Left cardiac atrium (tissue), 4 donors: Measurements from ENCODE around the gene CCT8L2. TPM values are rescaled to one million over a fixed set of nuclear protein-coding genes. Genes with fewer than 3 reads are reported as not detected.
"Not testable (repeated sequence)": the region's sequence is repeated elsewhere in the genome, so short reads cannot be mapped to it uniquely, and the experiment has no call there.

Experiments used
- ATAC-seq, 2 donors: fragments of 200-7000 bp; cut with Tn5 transposase; one replicate each; pipeline ENCODE4 v1.9.1; 2020; ENCODE audit warnings: mild to moderate bottlenecking in 2 of 2, moderate library complexity in 2 of 2
- DNase-seq: peaks from one replicate; pipeline ENCODE4 v3.0.0-alpha.2; 2020
- intact Hi-C, 2 donors: fragments of 100-400 bp; cut with DNase I; formaldehyde crosslinking; loops; one replicate each; pipeline versions ENCODE4 v1.14.1 to v1.15.1; 2022 to 2023
- total RNA-seq, 2 donors: library from RNA; stranded (reverse); fragmentation: NEBNext Ultra II Directional; extraction: Animal tissue kit (Norgen Biotek cat#: 25700); gene quantifications; one replicate each; pipeline ENCODE4 v1.2.1, GENCODE V29; 2021
- donor health status: DM: no; HTN: yes; CAD: no.
- donor health status: DM: no; HTN: yes; CAD: no; lungs with severe emphysema.
- donor health status: DM: yes; HTN: yes; CAD: no.
- donor health status: Dilated cardiomyopathy.

CCT8L2 gene
- total RNA-seq, 2 donors from 2014 or later: not detected

DNA sequence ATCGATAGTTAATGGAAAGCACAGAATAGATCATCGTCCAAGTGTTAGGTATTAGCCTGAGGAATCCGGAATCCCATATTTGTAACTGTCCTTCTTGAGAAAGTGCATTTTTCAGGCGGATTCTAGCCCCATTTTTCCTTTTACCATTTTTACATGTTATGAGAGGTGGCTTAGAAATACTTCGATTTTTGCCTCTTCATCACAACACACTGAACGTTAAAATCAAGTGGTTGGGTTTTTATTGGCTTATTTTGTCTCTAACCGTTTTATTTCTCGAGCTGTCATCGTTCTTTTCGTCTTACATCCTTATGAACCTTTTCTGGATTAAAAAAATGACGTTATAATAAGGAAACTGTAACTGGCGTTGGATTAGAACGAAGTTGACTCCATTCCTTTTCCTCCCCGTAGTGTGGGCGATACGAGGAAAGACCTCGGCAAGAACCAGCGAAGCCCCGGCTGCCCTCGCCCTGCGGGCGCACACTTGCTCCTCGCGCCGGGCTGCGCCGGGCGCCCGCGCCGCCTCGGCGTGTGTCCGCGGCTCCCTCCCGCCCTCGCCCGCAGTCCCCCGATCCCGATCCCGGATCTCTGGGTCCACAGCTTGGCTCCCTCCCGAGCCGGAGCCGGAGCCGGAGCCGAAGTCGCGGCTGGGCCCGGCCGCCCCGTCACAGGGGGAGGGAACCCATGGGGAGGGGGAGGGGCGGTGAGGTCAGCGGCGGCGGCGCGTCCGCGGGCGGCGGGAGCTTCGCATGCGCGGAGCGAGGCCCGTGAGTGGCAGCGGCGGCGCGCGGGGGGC is 8.2 kb upstream of the CCT8L2 start:
- ATAC-seq: peak; percentile 93 to 94
- DNase-seq: peak; percentile 85
- intact Hi-C loops: not testable (repeated sequence)

DNA sequence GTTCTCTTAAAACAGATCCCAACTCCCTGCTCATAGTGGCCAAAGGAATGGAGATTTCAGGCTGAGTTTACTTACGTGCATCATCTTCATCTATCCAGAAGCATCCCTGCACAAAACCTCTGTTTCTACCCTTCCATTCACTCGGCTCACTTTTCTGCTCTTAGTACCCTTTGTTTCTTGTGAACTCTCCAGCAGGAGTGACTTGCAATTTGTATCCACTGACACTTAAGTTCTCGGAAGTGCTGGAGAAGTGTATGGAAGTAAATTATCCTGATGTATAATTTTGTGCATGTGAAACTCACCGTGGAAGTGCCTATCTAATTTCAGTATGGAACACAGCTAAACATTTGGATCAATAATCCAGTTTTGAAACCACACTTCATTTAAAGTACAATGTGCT is 7.0 kb upstream of the CCT8L2 start:
- intact Hi-C loops, DNase-seq, ATAC-seq: not testable (repeated sequence)

DNA sequence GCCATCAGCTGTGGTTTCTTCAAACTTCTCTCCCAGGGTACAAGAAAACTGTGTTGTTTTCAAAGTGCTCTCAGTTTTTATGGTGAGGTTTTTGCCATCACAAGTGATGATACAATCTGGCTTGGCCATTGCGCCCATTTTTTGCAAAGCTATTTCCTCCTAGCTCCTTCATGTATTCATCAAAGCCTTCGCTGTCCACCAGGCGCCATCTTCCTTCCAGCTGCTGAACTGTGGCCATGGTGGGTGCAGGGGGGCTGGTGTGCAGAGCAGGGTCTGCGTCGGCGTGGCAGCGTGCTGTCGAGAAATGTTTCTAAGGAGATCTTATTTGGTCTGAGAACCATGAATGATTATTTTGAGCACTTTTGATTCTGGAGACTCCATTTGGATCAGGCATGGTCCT is 2.6 kb upstream of the CCT8L2 start:
- ATAC-seq, DNase-seq, intact Hi-C loops: not testable (repeated sequence)

DNA sequence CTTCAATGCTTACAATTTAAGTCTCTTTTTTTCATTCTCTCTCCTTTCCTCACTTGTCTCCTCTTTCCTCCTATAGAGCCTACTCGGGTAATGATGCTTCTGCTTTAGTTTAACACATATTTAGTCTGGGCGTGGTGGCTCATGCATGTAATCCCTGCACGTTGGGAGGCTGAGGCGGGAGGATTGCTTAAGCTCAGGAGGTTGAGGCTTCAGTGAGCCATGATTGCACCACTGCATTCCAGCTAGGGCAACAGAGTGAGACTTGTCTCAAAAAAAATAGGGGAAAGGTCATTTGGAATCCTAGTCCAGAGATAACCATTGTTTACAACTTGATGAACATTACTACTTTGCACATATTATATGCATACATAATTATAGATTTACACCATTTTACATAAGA is 1.4 kb upstream of the CCT8L2 start:
- ATAC-seq (no peak), DNase-seq (no peak)
- intact Hi-C loops: no loop called here

DNA sequence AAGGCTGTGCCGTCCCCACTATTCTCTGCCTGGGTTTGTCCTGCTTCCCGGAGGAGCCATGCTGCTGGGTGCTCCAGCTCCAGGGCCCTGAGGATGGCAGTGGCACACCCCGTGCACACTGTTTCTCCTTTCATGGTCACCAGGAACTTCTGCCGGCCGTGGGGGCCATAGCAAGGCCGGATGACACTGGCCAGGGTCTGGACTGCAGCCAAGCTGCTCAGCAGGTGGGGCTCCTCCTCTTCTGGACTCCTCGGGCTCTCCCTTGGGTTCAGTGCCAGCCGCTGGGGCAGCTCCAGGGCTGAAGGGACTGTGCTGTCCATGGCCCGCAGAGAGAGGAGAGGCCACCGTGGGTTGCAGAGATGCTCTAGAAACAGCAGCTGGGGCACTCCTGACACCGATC is 379 bp downstream of the CCT8L2 start:
- DNase-seq, intact Hi-C loops, ATAC-seq: not testable (repeated sequence)

DNA sequence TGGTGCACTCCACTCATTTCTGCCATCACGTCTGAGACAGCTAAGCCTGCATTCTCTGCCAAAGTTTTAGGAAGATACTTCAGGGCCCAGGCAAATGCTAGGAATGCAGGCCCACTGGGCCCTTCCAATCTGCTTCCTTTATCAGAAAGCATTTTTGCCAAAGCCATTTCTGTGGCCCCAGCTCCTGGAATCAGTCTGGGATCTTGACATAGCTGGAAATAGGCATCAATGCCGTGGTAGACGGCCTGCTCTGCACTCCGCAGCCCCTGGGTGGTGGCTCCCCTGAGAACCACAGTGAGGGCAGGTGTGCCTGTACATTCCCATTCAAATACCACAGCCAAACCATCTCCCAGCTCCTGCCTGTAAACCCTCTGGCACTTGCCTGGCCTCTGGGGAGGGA is 1.5 kb downstream of the CCT8L2 start:
- ATAC-seq, intact Hi-C loops, DNase-seq: not testable (repeated sequence)

DNA sequence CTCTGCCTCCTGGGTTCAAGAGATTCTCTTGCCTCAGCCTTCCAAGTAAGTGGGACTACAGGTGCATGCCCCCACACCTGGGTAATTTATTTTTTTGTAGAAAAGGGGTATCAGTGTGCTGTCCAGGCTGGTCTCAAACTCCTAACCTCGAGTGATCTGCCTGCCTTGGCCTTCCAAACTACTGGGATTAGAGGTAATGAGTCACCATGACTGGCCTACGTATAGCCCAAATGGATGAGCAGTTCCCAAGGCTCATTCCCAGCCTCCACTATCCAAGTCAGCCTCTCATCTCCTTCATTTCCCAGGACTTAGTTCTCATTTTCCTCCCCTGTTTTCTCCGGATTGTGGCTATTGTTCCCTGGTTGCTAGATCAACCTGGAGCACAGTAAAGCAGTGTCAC is 5.6 kb downstream of the CCT8L2 start:
- DNase-seq: no peak
- no peak for ATAC-seq
- intact Hi-C loops: no loop called here

DNA sequence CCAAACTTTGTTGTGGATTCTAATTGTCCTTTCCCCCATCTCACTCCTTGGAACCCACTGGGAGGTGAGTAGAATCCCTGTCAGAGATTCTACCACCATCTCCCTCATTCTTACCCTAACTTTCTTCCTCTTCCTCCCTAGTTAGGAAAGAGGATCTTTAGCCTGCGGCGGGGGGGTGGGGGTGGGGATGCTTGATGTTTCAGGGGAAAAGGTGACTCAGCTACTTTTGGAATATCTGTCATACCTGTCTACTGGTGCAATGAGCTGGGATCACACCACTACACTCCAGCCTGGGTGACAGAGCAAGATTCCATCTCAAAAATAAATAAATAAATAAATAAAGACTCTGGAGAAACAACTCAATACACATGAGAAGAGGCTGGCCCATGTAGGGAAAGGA is 6.4 kb downstream of the CCT8L2 start:
- no peak for ATAC-seq
- DNase-seq: no peak
- intact Hi-C loops: no loop called here

DNA sequence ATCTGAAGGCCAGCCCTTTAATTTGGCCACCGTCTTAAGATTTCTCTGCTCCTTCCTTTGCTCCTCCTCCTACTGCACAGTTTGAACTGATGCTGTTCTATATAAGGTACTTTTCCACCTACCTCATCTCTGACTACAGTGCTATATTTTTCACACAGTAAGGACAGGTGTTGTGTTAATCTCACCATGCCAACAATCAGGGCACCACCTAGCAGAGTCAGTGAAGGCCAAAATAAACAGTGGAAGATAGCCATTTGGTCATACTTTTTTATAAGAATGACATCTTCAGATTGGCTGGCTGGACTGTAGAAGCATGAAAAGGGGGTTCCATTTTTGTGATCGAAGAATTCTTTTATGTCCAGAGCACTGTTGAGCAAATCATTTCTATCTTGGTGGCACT is 11.7 kb downstream of the CCT8L2 start:
- DNase-seq, ATAC-seq, intact Hi-C loops: not testable (repeated sequence)

DNA sequence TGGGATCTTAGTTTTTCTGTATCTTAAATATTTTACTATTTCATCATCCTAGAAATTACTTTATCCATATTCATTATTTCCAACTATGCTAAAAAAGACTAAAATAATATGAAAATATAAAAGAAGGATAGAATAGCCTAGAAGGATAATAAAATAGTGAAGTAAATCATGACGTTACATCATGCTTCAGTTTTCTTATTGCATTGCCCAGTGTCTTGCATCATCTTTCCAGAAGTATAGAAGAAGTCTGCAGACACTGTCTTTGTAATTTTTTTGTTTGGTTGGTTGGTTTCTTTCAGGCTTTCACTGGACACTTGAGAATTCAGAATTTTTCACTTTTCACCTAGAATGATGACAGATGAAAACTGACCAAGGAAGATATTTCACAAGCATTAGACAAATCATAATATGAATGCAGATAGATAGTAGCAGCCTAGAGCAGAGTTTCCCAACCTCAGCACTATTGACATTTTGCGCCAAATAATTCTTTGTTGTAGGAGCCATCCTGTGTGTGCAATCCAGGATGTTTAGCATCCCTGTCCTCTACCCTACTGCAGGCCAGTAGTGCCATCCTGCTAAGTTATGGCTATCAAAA is 23.3 kb downstream of the CCT8L2 start:
- DNase-seq, ATAC-seq, intact Hi-C loops: not testable (repeated sequence)

DNA sequence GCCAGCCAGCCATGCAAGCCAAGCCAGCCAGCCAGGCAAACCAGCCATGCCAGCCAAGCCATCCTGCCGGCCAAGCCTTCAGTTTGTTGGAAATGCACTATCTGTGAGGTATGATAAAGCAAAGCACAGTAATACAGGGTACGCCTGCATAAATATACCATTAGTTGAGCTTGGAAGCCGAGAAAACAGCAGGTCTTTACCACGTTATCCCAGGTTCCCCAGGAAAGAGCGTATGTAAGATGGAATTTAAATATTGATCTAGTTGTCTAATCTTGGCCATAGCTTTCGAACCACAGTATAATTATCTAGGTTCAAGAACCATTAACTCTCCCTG is 24.2 kb downstream of the CCT8L2 start:
- ATAC-seq (no peak), DNase-seq (no peak)
- intact Hi-C loops: no loop called here

DNA sequence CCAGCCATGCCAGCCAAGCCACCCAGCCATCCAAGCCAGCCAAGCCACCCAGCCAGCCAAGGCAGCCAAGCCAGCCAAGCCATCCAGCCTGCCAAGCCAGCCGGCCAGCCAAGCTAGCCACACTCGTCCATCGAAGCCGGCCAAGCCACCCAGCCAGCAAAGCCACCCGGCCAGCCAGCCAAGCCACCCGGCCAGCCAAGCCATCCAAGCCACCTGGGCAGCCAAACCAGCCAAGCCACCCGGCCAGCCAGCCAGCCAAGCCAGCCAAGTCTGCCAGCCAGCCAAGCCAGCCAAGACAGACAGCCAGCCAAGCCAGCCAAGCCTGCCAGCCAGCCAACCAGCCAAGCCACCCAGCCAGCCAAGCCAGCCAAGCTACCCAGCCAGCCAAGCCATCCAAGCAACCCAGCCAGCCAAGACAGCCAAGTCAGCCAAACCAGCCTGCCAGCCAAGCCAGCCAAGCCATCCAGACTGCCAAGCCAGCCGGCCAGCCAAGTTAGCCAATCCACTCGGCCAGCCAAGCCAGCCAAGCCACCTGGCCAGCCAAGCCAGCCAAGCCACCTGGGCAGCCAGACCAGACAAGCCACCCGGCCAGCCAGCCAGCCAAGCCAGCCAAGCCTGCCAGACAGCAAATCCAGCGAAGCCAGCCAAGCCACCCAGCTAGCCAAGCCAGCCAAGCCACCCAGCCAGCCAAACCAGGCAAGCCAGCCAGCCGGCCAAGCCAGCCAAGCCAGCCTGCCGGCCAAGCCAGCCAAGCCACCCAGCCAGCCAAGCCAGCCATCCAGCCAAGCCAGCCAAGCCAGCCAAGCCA is 24.8 kb downstream of the CCT8L2 start:
- intact Hi-C loops, DNase-seq, ATAC-seq: not testable (repeated sequence)

DNA sequence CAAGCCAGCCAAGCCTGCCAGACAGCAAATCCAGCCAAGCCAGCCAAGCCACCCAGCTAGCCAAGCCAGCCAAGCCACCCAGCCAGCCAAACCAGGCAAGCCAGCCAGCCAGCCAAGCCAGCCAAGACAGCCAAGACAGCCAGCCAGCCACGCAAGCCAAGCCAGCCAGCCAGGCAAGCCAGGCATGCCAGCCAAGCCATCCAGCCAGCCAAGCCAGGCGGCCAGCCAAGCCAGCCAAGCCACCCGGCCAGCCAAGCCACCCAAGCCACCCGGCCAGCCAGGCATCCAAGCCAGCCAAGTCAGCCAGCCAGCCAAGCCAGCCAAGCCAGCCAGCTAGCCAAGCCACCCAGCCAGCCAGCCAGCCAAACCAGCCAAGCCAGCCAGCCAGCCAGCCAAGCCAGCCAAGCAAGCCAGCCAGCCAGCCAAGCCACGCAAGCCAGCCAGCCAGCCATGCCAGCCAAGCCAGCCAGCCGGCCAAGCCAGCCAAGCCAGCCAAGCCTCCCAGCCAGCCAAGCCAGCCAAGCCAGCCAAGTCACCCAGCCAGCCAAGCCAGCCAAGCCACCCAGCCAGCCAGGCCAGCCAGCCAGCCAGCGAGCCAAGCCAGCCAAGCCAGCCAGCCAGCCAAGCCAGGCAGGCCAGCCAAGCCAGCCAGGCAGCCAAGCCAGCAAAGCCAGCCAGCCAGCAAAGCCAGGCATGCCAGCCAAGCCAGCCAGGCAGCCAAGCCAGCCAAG is 26.0 kb downstream of the CCT8L2 start:
- DNase-seq, intact Hi-C loops, ATAC-seq: not testable (repeated sequence)

DNA sequence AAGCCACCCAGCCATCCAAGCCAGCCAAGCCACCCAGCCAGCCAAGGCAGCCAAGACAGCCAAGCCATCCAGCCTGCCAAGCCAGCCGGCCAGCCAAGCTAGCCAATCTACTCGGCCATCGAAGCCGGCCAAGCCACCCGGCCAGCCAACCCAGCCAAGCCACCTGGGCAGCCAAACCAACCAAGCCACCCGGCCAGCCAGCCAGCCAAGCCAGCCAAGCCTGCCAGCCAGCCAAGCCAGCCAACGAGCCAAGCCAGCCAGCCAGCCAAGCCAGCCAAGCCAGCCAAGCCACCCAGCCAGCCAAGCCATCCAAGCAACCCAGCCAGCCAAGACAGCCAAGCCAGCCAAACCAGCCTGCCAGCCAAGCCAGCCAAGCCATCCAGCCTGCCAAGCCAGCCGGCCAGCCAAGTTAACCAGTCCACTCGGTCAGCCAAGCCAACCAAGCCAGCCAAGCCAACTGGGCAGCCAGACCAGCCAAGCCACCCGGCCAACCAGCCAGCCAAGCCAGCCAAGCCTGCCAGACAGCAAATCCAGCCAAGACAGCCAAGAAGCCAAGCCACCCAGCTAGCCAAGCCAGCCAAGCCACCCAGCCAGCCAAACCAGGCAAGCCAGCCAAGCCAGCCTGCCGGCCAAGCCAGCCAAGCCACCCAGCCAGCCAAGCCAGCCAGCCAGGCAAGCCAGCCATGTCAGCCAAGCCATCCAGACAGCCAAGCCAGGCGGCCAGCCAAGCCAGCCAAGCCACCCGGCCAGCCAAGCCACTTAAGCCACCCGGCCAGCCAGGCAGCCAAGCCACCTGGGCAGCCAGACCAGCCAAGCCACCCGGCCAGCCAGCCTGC is 26.8 kb downstream of the CCT8L2 start:
- DNase-seq, ATAC-seq, intact Hi-C loops: not testable (repeated sequence)

DNA sequence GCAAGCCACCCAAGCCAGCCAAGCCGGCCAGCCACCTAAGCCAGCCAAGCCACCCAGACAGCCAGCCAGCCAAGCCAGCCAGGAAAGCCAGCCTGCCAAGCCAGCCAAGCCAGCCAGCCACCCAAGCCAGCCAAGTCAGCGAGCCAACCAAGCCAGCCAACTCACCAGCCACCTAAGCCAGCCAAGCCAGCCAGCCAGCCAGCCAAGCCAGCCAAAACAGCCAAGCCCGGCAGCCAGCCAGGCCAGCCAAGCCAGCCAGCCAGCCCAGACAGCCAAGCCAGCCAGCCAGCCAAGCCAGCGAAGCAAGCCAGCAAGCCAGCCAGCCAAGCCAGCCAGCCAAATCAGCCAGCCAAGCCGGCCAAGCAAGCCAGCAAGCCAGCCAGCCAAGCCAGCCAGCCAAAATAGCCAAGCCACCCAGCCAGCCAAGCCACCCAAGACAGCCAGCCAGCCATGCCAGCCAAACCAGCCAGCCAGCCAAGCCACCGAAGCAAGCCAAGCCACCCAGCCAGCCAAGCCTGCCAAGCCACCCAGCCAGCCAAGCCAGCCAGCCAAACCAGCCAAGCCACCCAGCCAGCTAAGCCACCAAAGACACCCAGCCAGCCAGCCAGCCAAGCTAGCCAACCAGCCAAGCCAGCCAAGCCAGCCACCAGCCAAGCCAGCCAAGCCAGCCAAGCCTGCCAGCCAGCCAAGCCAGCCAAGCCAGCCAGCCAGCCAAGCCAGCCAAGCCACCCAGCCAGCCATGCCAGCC is 27.6 kb downstream of the CCT8L2 start:
- ATAC-seq, DNase-seq, intact Hi-C loops: not testable (repeated sequence)

DNA sequence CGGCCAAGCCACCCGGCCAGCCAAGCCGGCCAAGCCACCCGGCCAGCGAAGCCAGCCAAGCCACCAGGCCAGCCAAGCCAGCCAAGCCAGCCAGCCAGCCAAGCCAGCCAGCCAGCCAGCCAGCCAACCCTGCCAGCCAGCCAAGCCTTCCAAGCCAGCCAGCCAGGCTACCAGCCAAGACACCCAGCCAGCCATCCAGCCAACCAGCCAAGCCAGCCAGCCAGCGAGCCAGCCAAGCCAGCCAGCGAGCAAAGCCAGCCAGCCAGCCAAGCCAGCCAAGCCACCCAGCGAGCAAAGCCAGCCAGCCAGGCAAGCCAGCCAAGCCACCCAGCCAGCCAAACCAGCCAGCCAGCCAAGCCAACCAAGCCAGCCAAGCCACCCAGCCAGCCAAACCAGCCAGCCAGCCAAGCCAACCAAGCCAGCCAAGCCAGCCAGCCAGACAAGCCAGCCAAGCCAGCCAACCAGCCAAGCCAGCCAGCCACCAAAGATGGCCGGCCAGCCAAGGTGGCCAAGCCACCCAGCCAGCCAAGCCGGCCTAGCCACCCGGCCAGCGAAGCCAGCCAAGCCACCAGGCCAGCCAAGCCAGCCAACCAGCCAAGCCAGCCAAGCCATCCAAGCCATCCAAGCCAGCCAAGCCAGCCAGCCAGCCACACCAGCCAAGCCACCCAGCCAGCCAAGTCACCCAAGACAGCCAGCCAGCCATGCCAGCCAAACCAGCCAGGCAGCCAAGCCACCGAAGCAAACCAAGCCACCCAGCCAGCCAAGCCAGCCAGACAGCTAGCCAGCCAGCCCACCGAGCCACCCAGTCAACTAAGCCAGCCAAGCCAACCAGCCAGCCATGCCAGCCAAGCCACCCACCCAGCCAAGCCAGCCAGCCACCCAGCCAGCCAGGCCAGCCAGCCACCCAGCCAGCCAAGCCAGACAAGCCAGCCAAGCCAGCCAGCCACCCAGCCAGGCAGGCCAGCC is 28.8 kb downstream of the CCT8L2 start:
- intact Hi-C loops: no loop called here
- no peak for ATAC-seq
- no peak for DNase-seq
